K562 (cell line): ENCODE results near the gene RPL14.

Experiments
- HCFC1 ChIP-seq: IDR thresholded peaks from 2 replicates; pipeline ENCODE4 v1.6.1; 2012; ENCODE audit warnings: low read depth, low read length, improper control_type of control experiment
- MYC ChIP-seq, 2 experiments: fragments of 250-450 bp in 1 of 2; sonication (Bioruptor Pico) in 1 of 2; IDR thresholded peaks; 2 replicates each; pipeline versions ENCODE4 v1.5.1 to v1.6.1; 2012 to 2021; ENCODE audit warnings: low read depth in 2 of 2, borderline replicate concordance in 1 of 2, improper control_type of control experiment in 1 of 2, low read length in 1 of 2, mild to moderate bottlenecking in 1 of 2, moderate library complexity in 1 of 2

DNA sequence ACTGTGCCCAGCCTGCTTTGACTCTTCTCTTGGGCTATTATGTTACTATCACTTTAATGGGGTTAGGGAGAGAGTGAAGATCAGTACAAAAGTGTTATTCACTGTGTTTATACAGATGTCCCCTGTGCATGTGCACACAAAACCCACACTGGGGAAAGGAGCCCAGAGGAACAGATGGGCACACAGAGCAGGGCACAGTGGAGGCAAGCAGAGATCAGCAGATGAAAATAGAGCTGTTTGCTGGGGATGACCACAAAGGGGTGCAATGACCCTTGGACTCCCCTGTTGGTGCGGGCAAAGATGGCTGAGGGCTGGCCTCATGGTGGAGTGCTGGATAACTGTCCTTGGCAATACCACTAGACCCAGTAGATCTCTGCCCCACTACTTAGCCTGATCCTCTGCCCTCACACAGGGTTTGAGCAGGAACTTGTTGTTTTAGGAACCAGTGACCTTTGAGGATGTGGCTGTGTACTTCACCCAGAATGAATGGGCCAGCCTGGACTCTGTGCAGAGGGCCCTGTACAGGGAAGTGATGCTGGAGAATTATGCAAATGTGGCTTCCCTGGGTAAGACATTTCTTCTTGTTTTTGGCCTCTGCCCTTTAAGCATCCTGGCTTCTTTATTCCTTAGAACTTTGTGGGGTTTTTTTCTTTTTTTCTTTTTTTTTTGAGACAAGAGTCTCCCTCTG, 54.0 kb downstream of the RPL14 start:
- TF ChIP-seq MYC (IDR thresholded peaks at IDR 0.05; ENCODE audit: low read depth, low read length) (no peak), MYC (CRISPR knock-in tag; IDR thresholded peaks at IDR 0.05; ENCODE audit: borderline replicate concordance, low read depth) (no peak), HCFC1 (no peak)
